GM19324 (cell line): ENCODE data around the gene WDR93.

Experiments used
- ATAC-seq: cut with Tn5 transposase; IDR thresholded peaks from one replicate; pipeline ENCODE4 v1.9.1; 2021; ENCODE audit warnings: mild to moderate bottlenecking, moderate library complexity; ENCODE audit not compliant: unreplicated experiment, low FRiP score

The WDR93 gene

GRCh38 chr15:89746386-89746780, 55.8 kb downstream of the WDR93 start:
- no peak for ATAC-seq

DNA sequence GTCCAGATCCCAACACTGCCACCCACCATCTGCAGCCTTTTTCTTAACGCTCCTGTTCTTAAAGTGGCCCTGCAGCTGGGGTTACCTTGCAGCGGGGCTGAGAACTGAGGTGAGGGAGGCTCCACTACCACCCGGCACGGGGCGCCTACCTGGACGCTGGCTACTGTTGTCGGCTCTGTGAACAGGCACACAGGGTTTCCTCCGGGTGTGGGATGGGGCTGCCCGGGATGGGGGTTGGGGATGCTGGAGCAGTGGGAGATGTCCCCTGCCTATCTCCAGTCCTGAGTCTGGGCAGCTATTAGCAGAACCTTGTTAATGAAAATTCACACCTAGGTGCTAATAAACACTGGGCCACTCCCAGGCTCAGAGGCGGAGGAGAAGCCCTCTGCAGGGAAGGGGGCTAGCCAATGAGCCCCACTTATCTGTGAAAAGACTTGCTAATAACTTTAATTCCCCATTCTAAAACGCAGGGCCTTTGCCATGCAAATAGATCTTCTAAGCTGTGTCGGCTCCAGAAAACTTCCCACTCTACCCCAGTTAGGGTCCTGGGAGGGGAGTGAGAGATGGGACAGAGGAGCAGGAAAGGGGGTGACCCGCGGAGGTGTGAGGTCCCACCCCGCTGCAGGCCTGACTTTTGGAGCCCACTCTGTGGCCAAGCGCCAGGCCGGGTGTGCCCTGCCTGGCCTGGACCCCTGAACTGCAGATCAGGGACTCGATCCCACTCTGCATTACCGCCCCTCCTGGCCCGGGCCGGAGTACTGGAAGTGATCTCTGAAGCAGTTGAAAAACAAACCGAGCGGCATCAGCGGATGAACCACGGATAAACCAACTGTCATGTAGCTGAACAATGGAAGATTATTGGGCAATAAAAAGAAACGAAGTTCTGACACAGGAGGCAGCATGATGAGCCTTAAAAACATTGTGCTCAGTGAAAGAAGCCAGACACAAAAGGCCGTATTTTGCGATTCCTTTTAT, 57.4 kb downstream of the WDR93 start:
- no peak for ATAC-seq

- no peak for ATAC-seq
Measured at GRCh38 chr15:89749054-89749453, 58.4 kb downstream of the WDR93 start.

GRCh38 chr15:89749526-89749925, 58.9 kb downstream of the WDR93 start:
- ATAC-seq, result no peak

- ATAC-seq, result peak; percentile 14
Measured at GRCh38 chr15:89749951-89750559, 59.4 kb downstream of the WDR93 start.

DNA sequence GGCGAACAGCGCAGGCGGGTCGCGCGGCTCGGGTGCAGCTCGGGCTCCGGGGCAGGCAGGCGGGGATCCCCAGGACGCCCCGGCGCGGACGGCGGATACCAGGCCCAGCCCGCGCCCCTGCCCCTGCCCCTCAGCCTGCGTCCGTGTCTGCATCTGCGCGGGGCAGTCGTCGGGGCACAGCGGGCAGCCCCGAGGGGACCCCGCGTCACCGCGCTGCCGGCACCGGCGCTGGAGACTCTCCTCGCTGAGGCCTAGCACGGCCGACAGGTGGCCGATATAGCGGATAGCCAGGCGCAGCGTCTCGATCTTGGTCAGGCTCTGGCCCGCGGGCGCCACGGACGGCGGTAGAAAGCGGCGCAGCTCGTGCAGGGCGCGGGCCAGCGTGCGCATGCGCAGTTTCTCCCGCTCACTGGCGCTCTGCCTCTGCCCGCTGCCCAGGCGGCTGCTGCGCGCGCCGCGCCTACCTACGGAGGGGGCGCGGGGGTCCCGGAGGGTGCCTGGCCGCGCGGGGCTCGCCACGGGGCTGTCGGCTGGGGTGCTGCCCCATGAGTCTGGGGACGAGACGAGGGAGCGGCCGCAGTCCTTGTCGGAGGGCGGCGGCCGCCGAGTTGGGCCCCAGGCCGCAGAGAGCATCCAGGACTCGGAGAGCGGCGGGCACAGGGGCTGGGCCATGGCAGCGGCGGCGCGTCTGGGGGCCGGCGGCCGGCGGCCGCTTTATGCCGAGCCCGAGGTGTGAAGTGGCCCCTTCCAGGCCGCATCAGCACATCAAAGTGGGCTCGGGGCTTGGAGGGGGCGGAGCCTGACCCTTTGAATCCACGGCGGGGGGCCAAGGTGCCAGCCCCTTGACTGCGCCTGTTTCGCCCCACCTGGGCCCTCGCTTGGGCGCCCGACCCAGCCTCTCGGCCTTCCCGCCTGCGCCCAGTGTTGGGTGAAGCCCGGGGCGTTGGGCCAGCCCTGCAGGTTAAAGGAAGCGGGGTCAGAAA, 60.2 kb downstream of the WDR93 start, which contains the start of gene MESP1:
MESP1 (minus strand) TSS at position 690 of the 983 bp plus-strand sequence; CDS start at position 672, 18 bp downstream.
- ATAC-seq, result peak; percentile 80

- no peak for ATAC-seq
Measured at GRCh38 chr15:89751748-89752147, 61.1 kb downstream of the WDR93 start.

DNA sequence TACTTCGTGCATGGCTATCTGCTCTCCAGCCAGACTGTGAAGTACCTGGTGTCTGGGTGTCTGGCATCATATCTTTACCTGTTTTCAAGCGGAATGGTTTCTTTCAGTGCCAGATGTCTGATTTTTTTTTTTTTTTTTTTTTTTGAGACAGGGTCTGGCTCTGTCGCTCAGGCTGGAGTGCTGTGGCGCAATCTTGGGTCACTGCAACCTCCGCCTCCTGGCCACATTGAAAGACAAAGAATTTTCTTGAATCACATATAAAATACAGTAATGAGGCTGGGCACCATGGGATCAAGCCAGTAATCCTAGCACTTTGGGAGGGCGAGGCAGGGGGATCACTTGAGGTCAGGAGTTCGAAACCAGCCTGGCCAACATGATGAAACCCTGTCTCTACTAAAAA, 63.2 kb downstream of the WDR93 start:
- no peak for ATAC-seq

GRCh38 chr15:89754361-89755154, 63.9 kb downstream of the WDR93 start:
- no peak for ATAC-seq

DNA sequence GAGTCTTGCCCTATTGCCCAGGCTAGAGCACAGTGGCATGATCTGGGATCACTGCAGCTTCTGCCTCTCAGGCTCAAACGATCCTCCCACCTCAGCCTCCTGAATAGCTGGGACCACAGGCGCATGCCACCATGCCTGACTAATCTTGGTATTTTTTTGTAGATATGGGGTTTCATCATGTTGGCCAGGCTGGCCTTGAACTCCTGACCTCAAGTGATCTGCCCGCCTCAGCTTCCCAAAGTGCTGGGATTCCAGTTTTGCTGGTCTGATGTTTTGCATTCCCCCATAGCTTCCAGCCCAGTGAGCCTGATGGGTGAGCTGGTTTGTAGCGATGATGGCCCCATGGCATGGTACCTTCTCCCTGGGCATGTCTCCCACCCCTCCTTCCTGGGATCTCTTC, 65.1 kb downstream of the WDR93 start:
- ATAC-seq, result no peak

DNA sequence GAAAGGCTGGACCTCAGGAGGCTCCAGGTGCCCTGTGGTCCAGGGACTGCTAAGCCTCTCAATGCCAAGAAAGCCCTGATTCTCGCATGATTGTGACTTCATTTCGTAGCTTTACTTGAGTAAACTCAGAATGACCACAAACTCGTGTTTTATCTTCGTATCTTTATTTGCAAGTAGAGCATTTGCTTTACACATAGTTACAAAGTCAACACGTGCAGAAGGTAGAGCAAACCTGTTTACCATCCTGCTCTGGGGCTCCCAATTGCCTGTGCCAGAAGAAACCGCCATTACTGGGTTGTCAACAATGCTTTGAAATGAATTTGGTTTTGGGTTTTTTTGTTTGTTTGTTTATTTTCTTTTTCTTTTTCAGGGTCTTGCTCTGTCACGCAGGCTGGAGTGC, 66.3 kb downstream of the WDR93 start:
- no peak for ATAC-seq

- ATAC-seq, result no peak
Measured at GRCh38 chr15:89758283-89758682, 67.7 kb downstream of the WDR93 start.

DNA sequence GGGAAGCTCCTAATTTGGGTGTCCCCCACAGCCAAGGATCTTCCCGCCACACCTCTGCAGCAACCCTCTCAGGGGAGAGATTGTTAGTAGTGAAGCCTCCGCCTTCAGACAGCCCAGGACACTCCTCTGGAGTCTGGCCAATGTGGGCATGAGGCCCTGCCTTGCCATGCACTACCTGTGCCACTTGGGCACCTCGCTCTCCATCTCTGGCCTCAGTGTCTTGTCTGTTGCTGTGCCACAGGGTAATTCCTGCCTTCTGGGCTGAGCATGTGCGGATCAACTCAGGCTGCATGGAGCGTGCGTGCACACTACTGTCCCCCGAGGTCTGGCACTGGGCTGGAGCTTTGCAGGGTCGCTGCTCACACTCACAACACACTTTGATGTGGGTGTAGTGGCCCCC, 68.4 kb downstream of the WDR93 start:
- ATAC-seq, result no peak

DNA sequence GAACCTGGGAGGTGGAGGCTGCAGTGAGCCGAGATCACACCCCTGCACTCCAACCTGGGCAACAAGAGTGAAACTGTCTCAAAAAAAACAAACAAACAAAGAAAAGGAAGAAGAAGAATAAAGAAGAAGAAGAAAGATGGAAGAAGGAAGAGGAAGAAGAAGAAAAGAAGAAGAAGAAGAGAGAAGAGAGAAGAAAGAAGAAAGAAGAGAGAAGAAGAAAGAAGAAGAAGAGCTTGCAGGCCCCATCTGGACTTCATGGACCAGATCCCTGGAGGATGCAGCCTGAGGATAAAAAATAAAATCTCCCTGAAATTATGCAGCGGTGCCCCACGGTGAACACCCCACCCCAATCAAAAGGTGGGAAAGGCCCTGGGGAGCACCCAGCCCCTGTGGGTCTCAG, 69.2 kb downstream of the WDR93 start:
- no peak for ATAC-seq

DNA sequence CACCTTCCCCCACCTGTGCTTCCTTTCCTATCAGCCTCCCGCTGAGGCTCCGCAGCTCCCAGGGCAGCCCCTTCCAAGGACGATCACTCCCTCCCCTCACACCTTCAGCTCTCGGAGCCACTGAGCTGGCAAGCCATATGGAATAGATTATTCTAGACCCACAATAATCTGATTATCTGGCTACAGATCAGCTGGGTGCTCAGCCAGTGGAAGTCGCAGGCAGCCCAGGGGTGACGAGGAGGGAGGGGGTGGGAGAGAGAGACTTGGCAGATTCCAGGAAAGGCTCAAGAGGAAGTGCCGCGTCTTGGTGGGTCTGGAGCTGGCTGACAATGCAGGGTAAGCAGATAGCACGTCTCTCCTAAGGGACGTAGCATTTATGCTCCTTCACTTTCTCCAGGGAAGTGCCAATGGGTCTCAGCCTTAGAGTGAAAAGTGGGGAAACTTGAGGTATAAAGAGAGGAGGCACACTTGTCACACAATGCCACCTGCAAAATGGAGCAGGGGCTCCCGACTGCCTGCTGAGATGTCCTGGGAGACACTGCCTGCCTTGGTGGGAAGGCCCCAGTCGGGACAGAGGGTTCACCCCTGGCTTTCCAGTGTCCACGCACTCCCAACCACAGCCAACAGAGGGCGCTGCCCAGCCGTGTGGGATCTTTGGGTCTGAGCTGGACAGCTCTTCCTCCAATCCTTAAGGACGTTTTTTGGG, 69.8 kb downstream of the WDR93 start:
- ATAC-seq, result no peak

- peak; percentile 74 for ATAC-seq
Measured at GRCh38 chr15:89761009-89761831, 70.6 kb downstream of the WDR93 start.

- no peak for ATAC-seq
Measured at GRCh38 chr15:89761929-89762328, 71.3 kb downstream of the WDR93 start.

DNA sequence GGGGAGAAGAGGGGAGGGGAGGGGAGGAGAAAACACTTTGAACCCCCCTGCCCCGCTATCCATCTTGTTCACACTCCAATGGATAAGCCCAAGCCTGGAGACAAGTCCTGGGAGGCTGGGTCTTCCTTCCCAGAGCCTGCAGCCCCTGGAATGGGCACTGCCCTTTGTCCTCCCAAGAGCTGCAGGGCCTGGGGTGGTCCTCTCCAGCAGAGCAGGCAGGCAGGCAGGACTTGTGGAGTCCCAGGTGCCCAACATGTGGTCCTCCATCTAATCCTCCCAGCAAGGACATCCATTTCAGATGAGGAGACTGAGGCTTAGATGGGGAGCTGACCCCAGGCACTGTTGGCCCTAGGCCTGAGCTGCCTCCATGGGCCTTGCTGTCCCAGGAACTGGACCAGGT, 75.1 kb downstream of the WDR93 start:
- ATAC-seq, result no peak
